ENCODE measurements around the gene AP2A2. TPM values are rescaled to one million over a fixed set of nuclear protein-coding genes. Genes with fewer than 3 reads are reported as not detected.

Gene AP2A2
- total RNA-seq, 4 donors from 2014 or later = 49.5 to 82.6 (median 72.2) TPM

DNA sequence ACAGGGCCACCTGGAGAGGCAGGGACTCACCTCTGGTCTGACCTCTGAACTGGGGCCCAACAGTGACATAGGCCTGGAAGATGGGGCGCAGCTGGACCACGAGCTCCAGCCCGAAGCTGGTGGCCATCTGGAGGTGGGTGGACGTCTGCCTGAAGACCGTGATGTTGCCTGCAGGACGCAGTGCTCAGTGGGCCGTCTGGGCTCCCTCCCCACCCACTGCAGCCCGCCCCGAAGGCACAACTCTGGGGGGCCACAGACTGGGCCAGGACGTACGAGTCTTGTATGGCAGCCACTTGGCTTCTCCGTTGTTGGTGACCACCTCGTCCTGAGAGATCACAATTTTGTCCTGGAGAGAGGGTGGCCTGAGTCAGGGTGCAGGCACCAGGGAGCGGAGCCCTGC lies 102.9 kb downstream of the AP2A2 start:
- intact Hi-C loops (cut with DNase I) = no loop called here
- no peak for DNase-seq (ENCODE audit: extremely low spot score)
- peaks cover 0 to 5% (median 0%) of the 10 kb centered on the region in 4 donors for H3K27me3 ChIP-seq
- H3K4me1 ChIP-seq = peaks cover 0 to 10% (median 0%) of the 10 kb centered on the region in 4 donors
- no peak for TF ChIP-seq POLR2AphosphoS5 (IDR thresholded peaks at IDR 0.05)
- TF ChIP-seq, protein P1, sequence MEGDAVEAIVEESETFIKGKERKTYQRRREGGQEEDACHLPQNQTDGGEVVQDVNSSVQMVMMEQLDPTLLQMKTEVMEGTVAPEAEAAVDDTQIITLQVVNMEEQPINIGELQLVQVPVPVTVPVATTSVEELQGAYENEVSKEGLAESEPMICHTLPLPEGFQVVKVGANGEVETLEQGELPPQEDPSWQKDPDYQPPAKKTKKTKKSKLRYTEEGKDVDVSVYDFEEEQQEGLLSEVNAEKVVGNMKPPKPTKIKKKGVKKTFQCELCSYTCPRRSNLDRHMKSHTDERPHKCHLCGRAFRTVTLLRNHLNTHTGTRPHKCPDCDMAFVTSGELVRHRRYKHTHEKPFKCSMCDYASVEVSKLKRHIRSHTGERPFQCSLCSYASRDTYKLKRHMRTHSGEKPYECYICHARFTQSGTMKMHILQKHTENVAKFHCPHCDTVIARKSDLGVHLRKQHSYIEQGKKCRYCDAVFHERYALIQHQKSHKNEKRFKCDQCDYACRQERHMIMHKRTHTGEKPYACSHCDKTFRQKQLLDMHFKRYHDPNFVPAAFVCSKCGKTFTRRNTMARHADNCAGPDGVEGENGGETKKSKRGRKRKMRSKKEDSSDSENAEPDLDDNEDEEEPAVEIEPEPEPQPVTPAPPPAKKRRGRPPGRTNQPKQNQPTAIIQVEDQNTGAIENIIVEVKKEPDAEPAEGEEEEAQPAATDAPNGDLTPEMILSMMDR (IDR thresholded peaks at IDR 0.05) = no peak
- TF ChIP-seq EP300 (IDR thresholded peaks at IDR 0.05) = no peak
- no peak for TF ChIP-seq POLR2A (IDR thresholded peaks at IDR 0.05; ENCODE audit: low read depth)
- WGBS = 80% methylated on average over 2 of the region's 14 CpGs
- H3K4me3 ChIP-seq = no peak overlapping the region
- no peaks in the 10 kb centered on the region for H3K9me3 ChIP-seq
- no peak overlapping the region for H3K27ac ChIP-seq (replicated peaks in 1 of 4)
- H3K36me3 ChIP-seq = peaks cover 0 to 18% (median 5%) of the 10 kb centered on the region in 4 donors

DNA sequence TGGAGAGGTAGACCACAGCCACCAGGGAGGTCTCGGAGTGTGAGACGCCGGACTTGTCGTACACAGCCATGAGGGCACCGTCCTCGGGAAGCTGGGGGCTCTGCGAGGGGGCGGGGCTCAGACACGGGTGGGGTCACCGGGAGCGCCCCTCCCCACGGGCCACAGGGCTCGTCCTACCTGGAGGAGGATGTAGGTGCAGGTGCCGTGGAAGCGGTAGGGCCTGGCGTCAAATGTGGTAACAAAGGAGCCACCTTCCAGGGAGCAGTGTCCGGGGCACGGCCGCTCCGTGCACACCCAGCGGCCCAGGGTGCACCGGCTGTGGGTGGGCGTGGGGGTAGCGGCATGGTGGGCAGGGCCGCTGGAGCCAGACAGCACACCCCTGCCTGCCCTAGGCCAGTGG lies 103.4 kb downstream of the AP2A2 start:
- intact Hi-C loops (cut with DNase I) = no loop called here
- WGBS = 84% methylated on average over 4 of the region's 25 CpGs
- TF ChIP-seq, protein P1 (IDR thresholded peaks at IDR 0.05) = no peak

DNA sequence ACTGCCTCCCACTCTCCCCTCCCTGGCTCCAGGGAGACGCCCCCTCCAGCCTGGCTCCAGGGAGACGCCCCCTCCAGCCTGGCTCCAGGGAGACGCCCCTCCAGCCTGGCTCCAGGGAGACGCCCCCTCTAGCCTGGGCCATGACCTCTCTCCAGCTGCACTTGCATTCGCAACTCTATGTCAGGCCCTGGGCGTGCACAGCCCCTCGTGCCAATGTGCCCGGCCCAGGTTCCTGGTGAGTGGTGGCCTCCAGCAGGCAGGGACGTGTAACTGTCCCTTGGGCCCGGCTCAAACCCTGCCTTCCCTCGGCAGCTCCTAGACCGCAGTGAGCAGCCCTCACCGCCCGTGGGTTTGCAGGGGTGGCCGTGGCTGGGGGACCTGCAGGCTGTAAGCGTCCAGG lies 104.0 kb downstream of the AP2A2 start:
- Histone ChIP-seq H3K4me3 (no peak overlapping the region), H3K9me3 (no peaks in the 10 kb centered on the region), H3K27me3 (peaks cover 0 to 6% (median 0%) of the 10 kb centered on the region in 4 donors), H3K36me3 (peaks cover 0 to 7% (median under 1%) of the 10 kb centered on the region in 4 donors), H3K4me1 (peaks cover 0 to 14% (median 0%) of the 10 kb centered on the region in 4 donors), H3K27ac (replicated peaks in 1 of 4) (no peak overlapping the region)
- 80% methylated on average over 5 of the region's 16 CpGs for WGBS
- DNase-seq (ENCODE audit: extremely low spot score) = no peak
- TF ChIP-seq, protein P1 (IDR thresholded peaks at IDR 0.05) = no peak
- TF ChIP-seq POLR2AphosphoS5 (IDR thresholded peaks at IDR 0.05) (no peak), POLR2A (IDR thresholded peaks at IDR 0.05; ENCODE audit: low read depth) (no peak), EP300 (IDR thresholded peaks at IDR 0.05) (no peak)
- intact Hi-C loops (cut with DNase I) = no loop called here

More for the DNA sequence above, 103.4 kb downstream of the AP2A2 start:
- Histone ChIP-seq H3K27ac (replicated peaks in 1 of 4) (no peak overlapping the region), H3K27me3 (peaks cover 0 to 5% (median 0%) of the 10 kb centered on the region in 4 donors), H3K9me3 (no peaks in the 10 kb centered on the region), H3K4me3 (no peak overlapping the region), H3K36me3 (peaks cover 0 to 13% (median 3%) of the 10 kb centered on the region in 4 donors), H3K4me1 (peaks cover 0 to 10% (median 0%) of the 10 kb centered on the region in 4 donors)
- no peak for DNase-seq (ENCODE audit: extremely low spot score)

DNA sequence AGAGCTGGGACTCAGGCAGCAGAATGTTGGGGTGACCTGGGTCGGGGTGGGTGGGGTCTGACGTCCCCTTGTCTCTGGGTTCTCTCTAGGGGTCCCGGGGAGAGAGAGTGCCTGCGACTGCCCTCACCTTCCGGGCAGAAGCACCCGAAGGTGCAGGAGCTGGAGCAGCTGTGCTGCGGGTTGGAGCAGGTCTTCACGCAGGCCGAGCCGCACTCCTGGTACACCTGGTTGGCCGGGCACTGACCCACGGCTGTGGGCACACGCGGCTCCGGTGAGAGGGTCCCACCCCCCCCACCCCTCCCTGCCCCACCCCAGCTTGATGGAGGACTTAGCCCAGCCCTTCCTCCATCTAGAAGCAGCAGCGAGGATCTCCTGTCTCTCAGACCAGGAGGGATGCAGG lies 104.4 kb downstream of the AP2A2 start:
- 69% methylated on average over 5 of the region's 16 CpGs for WGBS
- intact Hi-C loops (cut with DNase I) = no loop called here
- DNase-seq (ENCODE audit: extremely low spot score) = no peak
- peaks cover 0 to 10% (median 0%) of the 10 kb centered on the region in 4 donors for H3K27me3 ChIP-seq
- no peaks in the 10 kb centered on the region for H3K9me3 ChIP-seq
- peaks cover 0 to 4% (median 0%) of the 10 kb centered on the region in 4 donors for H3K36me3 ChIP-seq
- H3K27ac ChIP-seq (replicated peaks in 1 of 4) = no peak overlapping the region
- no peak overlapping the region for H3K4me3 ChIP-seq
- no peak for TF ChIP-seq POLR2A (IDR thresholded peaks at IDR 0.05; ENCODE audit: low read depth)
- TF ChIP-seq POLR2AphosphoS5 (IDR thresholded peaks at IDR 0.05) = no peak
- TF ChIP-seq EP300 (IDR thresholded peaks at IDR 0.05) = no peak
- TF ChIP-seq, protein P1 (IDR thresholded peaks at IDR 0.05) = no peak
- H3K4me1 ChIP-seq = peaks cover 0 to 17% (median 0%) of the 10 kb centered on the region in 4 donors

DNA sequence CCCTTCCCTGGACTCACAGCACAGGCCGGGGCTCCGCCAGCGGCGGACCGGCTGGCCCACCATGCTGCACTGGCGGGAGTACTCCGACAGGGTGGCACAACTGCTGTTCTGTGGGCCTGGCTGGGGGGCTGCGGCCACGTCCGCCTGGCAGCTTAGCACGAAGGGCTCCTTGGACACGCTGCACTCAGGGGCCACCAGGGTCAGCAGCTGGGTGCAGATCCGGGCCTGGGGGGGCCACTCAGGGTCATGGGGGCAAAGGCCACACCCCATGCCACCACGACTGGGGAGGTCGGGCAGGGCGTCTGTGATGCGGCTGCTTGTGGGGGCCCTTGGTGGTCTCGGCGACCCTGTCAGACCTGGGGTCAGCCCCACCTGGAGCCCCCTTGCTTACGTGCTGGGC lies 104.9 kb downstream of the AP2A2 start:
- no peak for DNase-seq (ENCODE audit: extremely low spot score)
- Histone ChIP-seq H3K4me3 (no peak overlapping the region), H3K27me3 (peaks cover 0 to 15% (median 0%) of the 10 kb centered on the region in 4 donors), H3K4me1 (peaks cover 0 to 17% (median 0%) of the 10 kb centered on the region in 4 donors), H3K9me3 (no peaks in the 10 kb centered on the region), H3K27ac (replicated peaks in 1 of 4) (no peak overlapping the region), H3K36me3 (peaks cover 0 to 4% (median 0%) of the 10 kb centered on the region in 4 donors)
- TF ChIP-seq EP300 (IDR thresholded peaks at IDR 0.05) = no peak
- TF ChIP-seq POLR2AphosphoS5 (IDR thresholded peaks at IDR 0.05) = no peak
- no peak for TF ChIP-seq POLR2A (IDR thresholded peaks at IDR 0.05; ENCODE audit: low read depth)
- TF ChIP-seq, protein P1 (IDR thresholded peaks at IDR 0.05) = no peak
- intact Hi-C loops (cut with DNase I) = no loop called here
- 46% methylated on average over 12 of the region's 20 CpGs for WGBS
